Stimulated activated CD8-positive, alpha-beta memory T cell treated with anti-CD3 and anti-CD28 coated beads, Interleukin-4, amount 100 ng/mL, for 48 hours (primary cell): ENCODE results near the gene TOLLIP.

Experiments used
- DNase-seq: peaks from one replicate; pipeline ENCODE4 v3.0.0-alpha.2; 2020

The TOLLIP gene

DNA sequence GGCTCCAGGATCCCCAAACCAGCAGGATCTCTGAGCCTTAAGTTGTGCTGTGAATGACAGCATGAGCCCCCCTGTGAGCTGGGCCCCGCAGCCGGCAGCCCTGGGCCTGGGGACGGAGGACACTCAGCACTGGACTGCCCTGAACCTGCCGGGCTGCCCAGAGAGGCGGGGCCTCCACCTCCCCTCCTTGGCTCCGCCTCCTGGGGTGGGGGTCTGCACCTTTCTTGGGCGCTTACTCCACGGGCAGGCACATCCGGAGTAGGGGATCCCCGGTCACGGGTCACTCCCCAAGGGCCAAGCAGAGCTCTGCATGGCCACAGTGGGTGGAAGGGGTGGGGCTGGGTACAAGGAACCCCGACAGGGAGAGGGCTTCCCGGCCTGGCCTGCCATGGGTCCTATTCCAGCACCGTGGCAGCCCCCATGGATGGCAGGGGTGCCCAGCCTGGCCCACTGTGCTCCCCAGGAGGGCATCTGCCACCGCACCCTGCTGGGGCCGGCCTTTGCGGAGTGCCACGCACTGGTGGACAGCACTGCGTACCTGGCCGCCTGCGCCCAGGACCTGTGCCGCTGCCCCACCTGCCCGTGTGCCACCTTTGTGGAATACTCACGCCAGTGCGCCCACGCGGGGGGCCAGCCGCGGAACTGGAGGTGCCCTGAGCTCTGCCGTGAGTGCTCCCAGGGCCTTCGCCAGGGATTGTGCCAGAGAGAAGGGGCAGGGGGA, 81.2 kb downstream of the TOLLIP start:
- no peak for DNase-seq

DNA sequence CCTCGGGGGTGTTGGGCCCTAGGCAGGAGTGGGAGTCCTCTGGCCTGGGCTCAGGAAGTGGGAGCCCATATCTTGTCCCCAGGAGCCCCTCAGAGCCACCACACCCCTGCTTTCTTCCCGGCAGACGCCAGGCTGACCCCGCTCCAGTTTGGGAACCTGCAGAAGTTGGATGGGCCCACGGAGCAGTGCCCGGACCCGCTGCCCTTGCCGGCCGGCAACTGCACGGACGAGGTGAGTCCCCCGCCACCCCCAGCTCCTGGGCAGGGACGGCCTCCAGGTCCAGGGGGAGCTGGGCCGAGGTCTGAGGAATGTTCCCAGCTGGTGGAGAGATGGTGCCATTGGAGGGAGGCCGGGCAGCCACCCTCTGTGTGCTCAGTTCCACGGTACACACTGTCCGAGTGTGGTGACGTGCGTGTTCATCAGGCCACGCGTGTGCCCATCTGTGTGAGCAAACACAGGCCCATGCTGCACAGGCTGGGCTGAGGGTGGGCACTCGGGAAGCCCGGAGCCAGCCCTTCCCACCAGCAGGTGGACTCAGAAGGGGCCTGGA, 81.8 kb downstream of the TOLLIP start:
- no peak for DNase-seq

DNA sequence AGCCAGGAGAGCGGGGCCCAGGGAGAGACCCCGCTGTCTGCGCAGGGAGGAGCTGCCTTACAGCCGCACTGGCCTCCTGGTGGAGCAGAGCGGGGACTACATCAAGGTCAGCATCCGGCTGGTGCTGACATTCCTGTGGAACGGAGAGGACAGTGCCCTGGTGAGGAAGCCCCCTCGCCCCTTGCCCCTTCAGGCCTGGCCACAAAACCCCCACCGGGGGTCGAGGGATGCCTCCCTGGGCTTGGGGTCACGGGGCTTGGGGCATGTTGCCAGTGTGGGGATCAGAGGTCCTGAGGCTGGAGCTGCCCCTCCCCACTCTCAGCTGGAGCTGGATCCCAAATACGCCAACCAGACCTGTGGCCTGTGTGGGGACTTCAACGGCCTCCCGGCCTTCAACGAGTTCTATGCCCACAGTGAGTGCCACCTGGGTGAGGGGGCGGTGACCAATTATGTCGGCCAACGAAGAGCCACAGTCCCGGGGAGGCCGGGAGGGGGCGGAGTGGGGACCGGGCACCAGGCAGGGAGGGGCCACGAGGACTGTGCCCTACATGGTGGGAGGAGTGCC, 82.4 kb downstream of the TOLLIP start:
- no peak for DNase-seq

DNA sequence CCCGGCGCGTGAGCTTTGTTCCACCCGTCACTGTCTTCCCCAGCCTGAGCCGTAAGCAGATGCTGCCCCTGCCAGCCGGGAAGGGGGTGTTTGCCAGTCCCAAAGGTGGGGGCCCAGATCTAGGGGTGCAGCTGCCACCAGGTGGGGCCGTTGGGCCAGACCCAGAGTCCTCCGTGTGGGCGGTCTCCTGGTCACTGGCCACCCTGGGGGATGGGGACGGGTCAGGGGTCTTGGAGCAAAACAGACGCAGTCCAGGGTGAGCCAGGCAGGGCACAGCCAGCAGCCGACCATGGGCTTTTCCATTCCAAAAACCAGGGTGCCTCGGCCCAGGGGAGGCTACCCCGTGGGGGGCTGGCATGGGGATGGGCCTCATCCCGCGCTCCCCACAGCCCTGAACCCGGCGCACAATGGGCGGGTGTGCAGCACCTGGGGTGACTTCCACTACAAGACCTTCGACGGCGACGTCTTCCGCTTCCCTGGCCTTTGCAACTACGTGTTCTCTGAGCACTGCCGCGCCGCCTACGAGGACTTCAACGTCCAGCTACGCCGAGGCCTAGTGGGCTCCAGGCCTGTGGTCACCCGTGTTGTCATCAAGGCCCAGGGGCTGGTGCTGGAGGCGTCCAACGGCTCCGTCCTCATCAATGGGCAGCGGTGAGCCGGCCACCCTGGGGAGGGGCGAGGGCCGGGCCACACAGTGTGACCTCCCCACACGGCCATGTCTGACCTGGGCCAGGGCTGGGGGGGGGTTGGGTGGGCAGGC, 83.0 kb downstream of the TOLLIP start:
- no peak for DNase-seq

DNA sequence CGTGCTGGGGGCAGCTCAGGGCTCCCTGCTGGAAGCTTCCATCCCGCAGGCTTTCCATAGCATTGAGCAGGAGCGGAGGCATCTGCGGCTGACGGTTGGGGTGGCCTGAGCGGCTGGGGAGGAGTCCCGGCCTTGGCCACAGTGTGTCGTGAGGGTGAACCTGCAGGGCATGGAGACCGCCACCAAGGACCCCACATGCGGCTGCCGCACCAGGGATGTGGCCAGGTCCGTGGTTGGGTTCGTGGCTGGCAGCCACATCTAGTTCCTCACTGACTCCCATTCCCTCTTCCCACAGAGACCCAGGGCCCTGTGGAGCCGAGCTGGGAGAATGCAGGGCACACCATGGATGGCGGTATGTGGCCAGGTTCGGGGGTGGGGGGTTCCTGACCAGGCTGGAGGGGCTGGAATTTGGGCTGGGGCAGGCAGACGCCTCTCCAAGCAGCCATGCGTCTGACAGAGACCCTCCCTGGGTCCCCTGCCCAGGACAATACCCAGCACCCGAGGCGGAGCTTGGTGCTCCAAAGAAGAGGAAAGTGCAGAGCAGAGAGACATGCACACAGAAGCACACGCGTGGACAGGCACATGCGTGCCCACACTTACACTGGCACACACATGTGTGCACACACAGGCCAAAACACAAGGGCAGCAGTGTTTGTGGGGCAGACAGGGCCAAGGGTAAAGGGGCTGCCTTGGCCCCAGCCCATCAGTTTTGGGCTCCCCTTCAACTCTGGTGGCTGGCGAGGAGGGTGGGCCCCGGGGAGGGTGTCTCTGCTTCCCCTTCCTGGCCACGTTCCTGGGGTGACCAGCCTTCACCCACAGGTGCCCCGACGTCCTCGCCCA, 83.8 kb downstream of the TOLLIP start:
- no peak for DNase-seq

DNA sequence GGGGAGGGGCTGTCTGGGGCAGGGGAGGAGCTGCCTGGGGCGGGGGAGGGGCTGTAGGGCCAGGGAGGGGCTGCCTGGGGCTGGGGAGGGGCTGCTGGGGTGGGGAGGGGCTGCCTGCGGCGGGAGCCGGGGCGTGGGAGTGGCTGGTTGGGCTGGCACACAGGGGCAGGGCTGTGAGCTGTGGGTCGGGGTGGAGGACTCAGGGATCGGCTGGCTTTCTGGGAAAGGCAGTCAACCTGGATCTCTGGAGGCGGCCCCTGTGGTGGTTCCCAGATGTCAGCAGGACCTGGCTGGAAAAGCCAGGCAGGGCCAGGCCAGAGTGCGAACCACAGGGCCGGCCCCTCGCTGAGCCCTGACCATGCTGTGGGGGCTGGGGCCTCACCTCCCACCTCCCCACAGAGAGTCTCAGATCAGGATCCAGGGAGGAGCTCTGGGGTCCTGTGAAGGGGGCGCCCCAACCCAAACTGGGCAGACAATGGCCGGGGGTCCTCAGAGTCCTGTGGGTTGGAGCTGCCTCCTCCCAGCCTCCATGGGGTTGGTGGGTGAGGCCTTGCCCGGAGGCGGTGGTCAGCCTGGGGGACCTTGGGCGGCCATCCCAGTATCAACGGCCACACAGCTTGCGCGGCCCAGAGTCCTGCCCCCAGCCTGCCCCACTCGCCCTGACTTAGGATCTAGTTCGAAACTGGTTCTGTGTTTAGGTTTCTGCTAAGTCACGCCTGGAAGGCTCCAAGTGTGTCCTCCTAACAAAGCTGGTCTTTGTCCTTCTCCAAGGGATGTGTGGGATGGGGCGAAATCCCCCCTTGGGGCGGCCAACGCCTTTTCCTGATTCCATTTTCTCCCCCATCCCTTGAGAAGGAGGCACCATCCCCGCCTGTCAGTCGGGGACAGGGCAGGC, 84.7 kb downstream of the TOLLIP start:
- no peak for DNase-seq
